Measurements from ENCODE around the gene AKAIN1.

DNA sequence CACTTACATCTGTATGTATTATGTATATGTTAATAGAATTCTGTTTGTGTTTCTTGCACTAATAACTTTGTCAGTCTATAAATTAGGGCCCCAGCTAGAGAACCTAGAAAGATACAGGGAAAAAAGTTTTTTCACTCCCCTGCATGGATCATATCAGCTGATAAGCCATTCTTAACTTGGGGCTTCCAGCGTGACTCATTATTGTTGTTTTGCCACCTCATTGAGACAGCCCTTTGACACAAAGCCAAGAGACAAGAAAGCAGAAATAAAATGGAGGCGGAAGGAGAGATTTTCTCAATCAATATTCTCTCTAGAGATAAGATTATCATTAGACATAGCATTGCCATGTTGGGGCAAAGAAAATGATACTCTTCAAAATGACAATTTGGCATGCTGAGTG is 93.4 kb downstream of the AKAIN1 start:
- TF ChIP-seq CTCF (IDR thresholded peaks at IDR 0.05; ENCODE audit: insufficient read depth, low read length): no peak
- TF ChIP-seq SPI1 (IDR thresholded peaks at IDR 0.05; ENCODE audit: borderline replicate concordance, low read depth): no peak

Measured in HL-60 (cell line).